ENCODE data around the gene NOP14.

The NOP14 gene

GRCh38 chr4:2931512-2932301, 31.5 kb downstream of the NOP14 start:
- CTCF ChIA-PET = no interaction called here
- TF ChIP-seq FOXA1 (IDR thresholded peaks at IDR 0.05) (no peak), PKNOX1 (IDR thresholded peaks at IDR 0.05) (no peak), FOXK2 (IDR thresholded peaks at IDR 0.05) (no peak), L3MBTL2 (conservative IDR thresholded peaks at IDR 0.05) (no peak), ELF4 (IDR thresholded peaks at IDR 0.05) (no peak), SUZ12 (IDR thresholded peaks at IDR 0.05) (no peak)
- no peak for DNase-seq (ENCODE audit: extremely low spot score)
- POLR2A ChIA-PET = no interaction called here

- TF ChIP-seq HDGF (IDR thresholded peaks at IDR 0.05; ENCODE audit: borderline replicate concordance) (no peak), PKNOX1 (IDR thresholded peaks at IDR 0.05) (no peak), FOXK2 (IDR thresholded peaks at IDR 0.05) (no peak), SP1 (IDR thresholded peaks at IDR 0.05) (no peak), ELF4 (IDR thresholded peaks at IDR 0.05) (no peak), NFRKB (IDR thresholded peaks at IDR 0.05) (no peak), ARNT (IDR thresholded peaks at IDR 0.05) (no peak), BHLHE40 (IDR thresholded peaks at IDR 0.05; ENCODE audit: borderline replicate concordance) (no peak), FOXA1 (IDR thresholded peaks at IDR 0.05) (no peak), CTBP1 (IDR thresholded peaks at IDR 0.05; ENCODE audit: borderline replicate concordance) (no peak), L3MBTL2 (conservative IDR thresholded peaks at IDR 0.05) (no peak), LEF1 (IDR thresholded peaks at IDR 0.05; ENCODE audit: borderline replicate concordance) (no peak), ZNF384 (IDR thresholded peaks at IDR 0.05) (no peak), SUZ12 (IDR thresholded peaks at IDR 0.05) (no peak), TARDBP (IDR thresholded peaks at IDR 0.05) (no peak), FOXM1 (IDR thresholded peaks at IDR 0.05; ENCODE audit: borderline replicate concordance) (no peak)
- DNase-seq (ENCODE audit: extremely low spot score) = no peak
- ChIA-PET CTCF (no interaction called here), POLR2A (no interaction called here)
These were observed 32.3 kb downstream of the NOP14 start for GRCh38 chr4:2930758-2931511.

GRCh38 chr4:2930135-2930757, 33.0 kb downstream of the NOP14 start:
- no peak for DNase-seq (ENCODE audit: extremely low spot score)
- CTCF ChIA-PET = no interaction called here
- POLR2A ChIA-PET = no interaction called here
- TF ChIP-seq FOXK2 (IDR thresholded peaks at IDR 0.05) (no peak), PKNOX1 (IDR thresholded peaks at IDR 0.05) (no peak), ELF4 (IDR thresholded peaks at IDR 0.05) (no peak), L3MBTL2 (conservative IDR thresholded peaks at IDR 0.05) (no peak), CTBP1 (IDR thresholded peaks at IDR 0.05; ENCODE audit: borderline replicate concordance) (no peak), SP1 (IDR thresholded peaks at IDR 0.05) (no peak), LEF1 (IDR thresholded peaks at IDR 0.05; ENCODE audit: borderline replicate concordance) (no peak), BHLHE40 (IDR thresholded peaks at IDR 0.05; ENCODE audit: borderline replicate concordance) (no peak), ZNF384 (IDR thresholded peaks at IDR 0.05) (no peak), HDGF (IDR thresholded peaks at IDR 0.05; ENCODE audit: borderline replicate concordance) (no peak), FOXA1 (IDR thresholded peaks at IDR 0.05) (no peak), FOXM1 (IDR thresholded peaks at IDR 0.05; ENCODE audit: borderline replicate concordance) (no peak), ARNT (IDR thresholded peaks at IDR 0.05) (no peak)

GRCh38 chr4:2929469-2929868, 33.7 kb downstream of the NOP14 start:
- TF ChIP-seq SUZ12 (IDR thresholded peaks at IDR 0.05) (no peak), PKNOX1 (IDR thresholded peaks at IDR 0.05) (no peak)
- ChIA-PET CTCF (no interaction called here), POLR2A (no interaction called here)
- DNase-seq (ENCODE audit: extremely low spot score) = no peak

GRCh38 chr4:2928242-2929176, 34.7 kb downstream of the NOP14 start:
- CTCF ChIA-PET = no interaction called here
- no peak for TF ChIP-seq FOXK2 (IDR thresholded peaks at IDR 0.05)
- TF ChIP-seq ELF4 (IDR thresholded peaks at IDR 0.05) = no peak
- TF ChIP-seq SP1 (IDR thresholded peaks at IDR 0.05) = no peak
- no peak for TF ChIP-seq SUZ12 (IDR thresholded peaks at IDR 0.05)
- TF ChIP-seq LEF1 (IDR thresholded peaks at IDR 0.05; ENCODE audit: borderline replicate concordance) = no peak
- no peak for TF ChIP-seq BHLHE40 (IDR thresholded peaks at IDR 0.05; ENCODE audit: borderline replicate concordance)
- TF ChIP-seq L3MBTL2 (conservative IDR thresholded peaks at IDR 0.05) = no peak
- no peak for TF ChIP-seq FOXA1 (IDR thresholded peaks at IDR 0.05)
- no peak for TF ChIP-seq FOXM1 (IDR thresholded peaks at IDR 0.05; ENCODE audit: borderline replicate concordance)
- no peak for TF ChIP-seq ZNF384 (IDR thresholded peaks at IDR 0.05)
- no peak for TF ChIP-seq NFRKB (IDR thresholded peaks at IDR 0.05)
- TF ChIP-seq TARDBP (IDR thresholded peaks at IDR 0.05) = no peak
- TF ChIP-seq PKNOX1 (IDR thresholded peaks at IDR 0.05) = no peak
- TF ChIP-seq ARNT (IDR thresholded peaks at IDR 0.05) = no peak
- DNase-seq (ENCODE audit: extremely low spot score) = no peak
- POLR2A ChIA-PET = no interaction called here
